Osteocyte (in vitro differentiated cells): ENCODE measurements around the gene PTPRN2. TPM values are rescaled to one million over a fixed set of nuclear protein-coding genes. Genes with fewer than 3 reads are reported as not detected.

ENCODE experiments used
- DNase-seq: peaks from one replicate; pipeline ENCODE4 v3.0.0; 2021; ENCODE audit warnings: mixed read lengths; ENCODE audit not compliant: unreplicated experiment; ENCODE audit errors: extremely low spot score
- H3K27ac Mint-ChIP-seq: one replicate; pipeline ENCODE4 v1.8.0; 2021; ENCODE audit warnings: mild to moderate bottlenecking, mixed read lengths; ENCODE audit not compliant: unreplicated experiment
- H3K27me3 Mint-ChIP-seq: one replicate; pipeline ENCODE4 v1.8.0; 2021; ENCODE audit warnings: mixed read lengths; ENCODE audit not compliant: unreplicated experiment
- H3K36me3 Mint-ChIP-seq: one replicate; pipeline ENCODE4 v1.8.0; 2021; ENCODE audit warnings: mixed read lengths; ENCODE audit not compliant: unreplicated experiment
- H3K4me1 Mint-ChIP-seq: one replicate; pipeline ENCODE4 v1.8.0; 2021; ENCODE audit warnings: mixed read lengths; ENCODE audit not compliant: unreplicated experiment
- H3K4me3 Mint-ChIP-seq: one replicate; pipeline ENCODE4 v1.8.0; 2021; ENCODE audit warnings: mild to moderate bottlenecking, moderate library complexity, mixed read lengths; ENCODE audit not compliant: unreplicated experiment
- H3K9me3 Mint-ChIP-seq: one replicate; pipeline ENCODE4 v1.8.0; 2021; ENCODE audit warnings: mixed read lengths; ENCODE audit not compliant: unreplicated experiment
- CTCF ChIP-seq: fragments of 200-600 bp; sonication (generic); IDR thresholded peaks from 2 replicates; pipeline ENCODE4 v1.5.0; 2021; ENCODE audit warnings: antibody characterized with exemption, mild to moderate bottlenecking, moderate library complexity
- total RNA-seq: library from RNA; stranded (reverse); gene quantifications from 2 replicates; pipeline ENCODE4 v1.2.1, GENCODE V29; 2021

The PTPRN2 gene
- total RNA-seq, 1 donor from 2014 or later = 0.59 TPM

GRCh38 chr7:158044482-158044823 lies 543.2 kb downstream of the PTPRN2 start:
- Mint-ChIP-seq H3K4me3 (no peak overlapping the region), H3K27ac (no peak overlapping the region), H3K9me3 (peaks cover 15% of the 10 kb centered on the region), H3K36me3 (no peaks in the 10 kb centered on the region), H3K4me1 (no peaks in the 10 kb centered on the region), H3K27me3 (no peaks in the 10 kb centered on the region)
- no peak for TF ChIP-seq CTCF
- no peak for DNase-seq

GRCh38 chr7:158043551-158044481 lies 543.8 kb downstream of the PTPRN2 start:
- TF ChIP-seq CTCF = no peak
- Mint-ChIP-seq H3K27ac (no peak overlapping the region), H3K27me3 (no peaks in the 10 kb centered on the region), H3K36me3 (no peaks in the 10 kb centered on the region), H3K4me3 (no peak overlapping the region), H3K4me1 (no peaks in the 10 kb centered on the region), H3K9me3 (peaks cover 20% of the 10 kb centered on the region)
- no peak for DNase-seq

- H3K9me3 Mint-ChIP-seq = peaks cover 25% of the 10 kb centered on the region
- no peak for TF ChIP-seq CTCF
- no peaks in the 10 kb centered on the region for H3K36me3 Mint-ChIP-seq
- no peak for DNase-seq
- H3K4me1 Mint-ChIP-seq = no peaks in the 10 kb centered on the region
- H3K27ac Mint-ChIP-seq = no peak overlapping the region
- no peaks in the 10 kb centered on the region for H3K27me3 Mint-ChIP-seq
- H3K4me3 Mint-ChIP-seq = no peak overlapping the region
These were observed 545.3 kb downstream of the PTPRN2 start for GRCh38 chr7:158042156-158042880.

- no peak for DNase-seq
- Mint-ChIP-seq H3K27ac (no peak overlapping the region), H3K4me1 (no peaks in the 10 kb centered on the region), H3K36me3 (no peaks in the 10 kb centered on the region), H3K27me3 (no peaks in the 10 kb centered on the region), H3K9me3 (peaks cover 35% of the 10 kb centered on the region), H3K4me3 (no peak overlapping the region)
- no peak for TF ChIP-seq CTCF
These were observed 547.4 kb downstream of the PTPRN2 start for GRCh38 chr7:158040199-158040598.

- Mint-ChIP-seq H3K9me3 (peaks cover 39% of the 10 kb centered on the region), H3K36me3 (no peaks in the 10 kb centered on the region), H3K4me1 (no peaks in the 10 kb centered on the region), H3K27ac (no peak overlapping the region), H3K27me3 (no peaks in the 10 kb centered on the region), H3K4me3 (no peak overlapping the region)
- no peak for TF ChIP-seq CTCF
- no peak for DNase-seq
These were observed 548.4 kb downstream of the PTPRN2 start for GRCh38 chr7:158039270-158039669.
